Fibroblast of lung (primary cell): Measurements from ENCODE around the gene PJA1.

Experiments used
- CTCF ChIP-seq, 2 donors: IDR thresholded peaks in 1 of 2; conservative IDR thresholded peaks in 1 of 2; 1 replicate in 1 of 2; 2 replicates in 1 of 2; pipeline ENCODE4 v1.5.1; 2011 to 2012; ENCODE audit warnings: low read length in 2 of 2, control low read depth in 1 of 2, inconsistent platforms in 1 of 2, low read depth in 1 of 2, mild to moderate bottlenecking in 1 of 2
- EZH2 ChIP-seq: IDR thresholded peaks from 2 replicates; pipeline ENCODE4 v1.5.1; 2012; ENCODE audit warnings: low read length, control low read depth, mild to moderate bottlenecking; ENCODE audit errors: missing control alignments

GRCh38 chrX:69203638-69204037 lies 38.4 kb upstream of the PJA1 start:
- no peak for TF ChIP-seq CTCF (conservative IDR thresholded peaks at IDR 0.05 in 1 of 2, IDR thresholded peaks at IDR 0.05 in 1 of 2; ENCODE audit: low read depth in 1 of 2, low read length in 2 of 2)
- no peak for TF ChIP-seq EZH2
